HG02938 (cell line): ENCODE results near the gene TRAM2.

Source experiments
- ATAC-seq: cut with Tn5 transposase; IDR thresholded peaks from one replicate; pipeline ENCODE4 v1.9.1; 2021; ENCODE audit warnings: mild to moderate bottlenecking, moderate library complexity; ENCODE audit not compliant: unreplicated experiment

Gene TRAM2

GRCh38 chr6:52534363-52534762, 42.5 kb downstream of the TRAM2 start:
- ATAC-seq, result no peak

GRCh38 chr6:52533491-52533890, 43.4 kb downstream of the TRAM2 start:
- no peak for ATAC-seq

- ATAC-seq, result no peak
Observed at GRCh38 chr6:52532457-52532856, 44.4 kb downstream of the TRAM2 start.

GRCh38 chr6:52531834-52532233, 45.0 kb downstream of the TRAM2 start:
- no peak for ATAC-seq

- no peak for ATAC-seq
Observed at GRCh38 chr6:52531396-52531795, 45.5 kb downstream of the TRAM2 start.

GRCh38 chr6:52530351-52530750, 46.5 kb downstream of the TRAM2 start:
- no peak for ATAC-seq

- no peak for ATAC-seq
Observed at GRCh38 chr6:52529311-52529710, 47.5 kb downstream of the TRAM2 start.

GRCh38 chr6:52527436-52527835, 49.4 kb downstream of the TRAM2 start:
- ATAC-seq, result no peak

- no peak for ATAC-seq
Observed at GRCh38 chr6:52526634-52527033, 50.2 kb downstream of the TRAM2 start.

- no peak for ATAC-seq
Observed at GRCh38 chr6:52524918-52525317, 51.9 kb downstream of the TRAM2 start.

- ATAC-seq, result no peak
Observed at GRCh38 chr6:52523378-52524142, 53.3 kb downstream of the TRAM2 start.

- ATAC-seq, result no peak
Observed at GRCh38 chr6:52522655-52523054, 54.2 kb downstream of the TRAM2 start.

GRCh38 chr6:52522151-52522626, 54.7 kb downstream of the TRAM2 start:
- ATAC-seq, result no peak

- no peak for ATAC-seq
Observed at GRCh38 chr6:52519618-52520017, 57.2 kb downstream of the TRAM2 start.

GRCh38 chr6:52518279-52518945, 58.4 kb downstream of the TRAM2 start:
- no peak for ATAC-seq

- ATAC-seq, result peak; percentile 97
Observed at GRCh38 chr6:52517502-52518278, 59.2 kb downstream of the TRAM2 start.

- no peak for ATAC-seq
Observed at GRCh38 chr6:52516943-52517342, 59.9 kb downstream of the TRAM2 start.

- no peak for ATAC-seq
Observed at GRCh38 chr6:52516269-52516668, 60.6 kb downstream of the TRAM2 start.

GRCh38 chr6:52515219-52515960, 61.5 kb downstream of the TRAM2 start:
- ATAC-seq, result no peak

GRCh38 chr6:52514514-52514913, 62.3 kb downstream of the TRAM2 start:
- ATAC-seq, result no peak

GRCh38 chr6:52513896-52514295, 63.0 kb downstream of the TRAM2 start:
- ATAC-seq, result no peak
